HepG2 (cell line): Measurements from ENCODE around the gene SYDE2. TPM values are rescaled to one million over a fixed set of nuclear protein-coding genes. Genes with fewer than 3 reads are reported as not detected.

Source experiments
- AKAP8 ChIP-seq: sonication (generic); formaldehyde crosslinking; IDR thresholded peaks from 2 replicates; pipeline ENCODE4 v1.5.1; 2020; ENCODE audit warnings: mild to moderate bottlenecking, missing genetic modification reagents
- ATF7 ChIP-seq, 2 experiments: fragments of 450-650 bp in 1 of 2; sonication (generic) in 1 of 2; formaldehyde crosslinking in 1 of 2; IDR thresholded peaks; 2 replicates each; pipeline versions ENCODE4 v1.4.0 to v1.6.1; 2016 to 2020; ENCODE audit warnings: antibody characterized with exemption in 1 of 2, mild to moderate bottlenecking in 1 of 2, missing genetic modification reagents in 1 of 2
- BCL6 ChIP-seq: IDR thresholded peaks from 2 replicates; pipeline ENCODE4 v1.6.1; 2016; ENCODE audit warnings: missing genetic modification reagents, missing compliant biosample characterization
- FOXO1 ChIP-seq: sonication (generic); formaldehyde crosslinking; IDR thresholded peaks from 2 replicates; pipeline ENCODE4 v1.4.0; 2020; ENCODE audit warnings: missing genetic modification reagents
- GPN1 ChIP-seq: sonication (generic); formaldehyde crosslinking; IDR thresholded peaks from 2 replicates; pipeline ENCODE4 v1.5.1; 2020; ENCODE audit warnings: missing genetic modification reagents, borderline replicate concordance
- NFKB2 ChIP-seq: sonication (generic); formaldehyde crosslinking; IDR thresholded peaks from 2 replicates; pipeline ENCODE4 v1.4.0; 2020; ENCODE audit warnings: missing genetic modification reagents, borderline replicate concordance
- NFRKB ChIP-seq: fragments of 450-650 bp; IDR thresholded peaks from 2 replicates; pipeline ENCODE4 v1.6.1; 2017
- NR1H2 ChIP-seq: sonication (generic); formaldehyde crosslinking; IDR thresholded peaks from 2 replicates; pipeline ENCODE4 v1.8.1; 2022; ENCODE audit warnings: low read depth, missing genetic modification reagents, borderline replicate concordance
- TCF7L2 ChIP-seq: IDR thresholded peaks from 2 replicates; pipeline ENCODE4 v1.6.1; 2011; ENCODE audit warnings: mild to moderate bottlenecking, low read depth, low read length, moderate library complexity
- YEATS4 ChIP-seq: sonication (generic); formaldehyde crosslinking; IDR thresholded peaks from 2 replicates; pipeline ENCODE4 v1.4.0; 2020; ENCODE audit warnings: missing genetic modification reagents, borderline replicate concordance
- ZFP36L2 ChIP-seq: sonication (generic); formaldehyde crosslinking; IDR thresholded peaks from 2 replicates; pipeline ENCODE4 v1.4.0; 2020; ENCODE audit warnings: missing genetic modification reagents
- ZFP62 ChIP-seq: sonication (generic); formaldehyde crosslinking; IDR thresholded peaks from 2 replicates; pipeline ENCODE4 v1.4.0; 2020; ENCODE audit warnings: missing genetic modification reagents
- ZNF225 ChIP-seq: sonication (generic); formaldehyde crosslinking; IDR thresholded peaks from 2 replicates; pipeline ENCODE4 v1.4.0; 2020; ENCODE audit warnings: mild to moderate bottlenecking, missing genetic modification reagents
- ZNF253 ChIP-seq: sonication (generic); formaldehyde crosslinking; IDR thresholded peaks from 2 replicates; pipeline ENCODE4 v1.8.0; 2022; ENCODE audit warnings: mild to moderate bottlenecking, missing genetic modification reagents, borderline replicate concordance
- ZNF441 ChIP-seq: sonication (generic); formaldehyde crosslinking; IDR thresholded peaks from 2 replicates; pipeline ENCODE4 v1.7.0; 2021; ENCODE audit warnings: missing genetic modification reagents, borderline replicate concordance
- ZNF451 ChIP-seq: sonication (generic); formaldehyde crosslinking; IDR thresholded peaks from 2 replicates; pipeline ENCODE4 v1.5.0; 2020; ENCODE audit warnings: mild to moderate bottlenecking, missing genetic modification reagents
- ZNF496 ChIP-seq: sonication (generic); formaldehyde crosslinking; IDR thresholded peaks from 2 replicates; pipeline ENCODE4 v1.8.1; 2023; ENCODE audit warnings: mild to moderate bottlenecking, moderate library complexity, missing genetic modification reagents; ENCODE audit not compliant: insufficient replicate concordance
- ZNF556 ChIP-seq: sonication (generic); formaldehyde crosslinking; IDR thresholded peaks from 2 replicates; pipeline ENCODE4 v1.4.0; 2020; ENCODE audit warnings: mild to moderate bottlenecking, missing genetic modification reagents, borderline replicate concordance
- polyA plus RNA-seq, 8 experiments: library from polyadenylated mRNA; depleted of rRNA in 3 of 8; stranded (reverse) in 7 of 8; unstranded in 1 of 8; fragments of >200 nt; fragmentation: Illumina TruSeq in 4 of 8; extraction: Trizol in 4 of 8; gene quantifications; 2 replicates each; pipeline versions ENCODE4 v1.2.1 to v1.2.3, GENCODE V29; 2011 to 2016; ENCODE audit warnings: low read depth in 4 of 8, missing spikeins in 1 of 8, mixed read lengths in 1 of 8; ENCODE audit not compliant: insufficient read depth in 1 of 8
- total RNA-seq, 5 experiments: library from RNA; depleted of rRNA; stranded (reverse); fragments of >200 nt; fragmentation: Illumina TruSeq; extraction: Trizol; gene quantifications; 2 replicates each; pipeline ENCODE4 v1.2.3, GENCODE V29; 2016; ENCODE audit warnings: low read depth in 1 of 5
- TF ChIP-seq, protein P1 (sequence below): sonication (generic); formaldehyde crosslinking; IDR thresholded peaks from 2 replicates; pipeline ENCODE4 v1.5.0; 2020; ENCODE audit warnings: mild to moderate bottlenecking, missing genetic modification reagents
- TF ChIP-seq, protein P2 (sequence below): sonication (generic); formaldehyde crosslinking; IDR thresholded peaks from 2 replicates; pipeline ENCODE4 v1.4.0; 2020; ENCODE audit warnings: missing genetic modification reagents, borderline replicate concordance
- TF ChIP-seq, protein P3 (sequence below): sonication (generic); formaldehyde crosslinking; IDR thresholded peaks from 2 replicates; pipeline ENCODE4 v1.5.0; 2020; ENCODE audit warnings: mild to moderate bottlenecking, missing genetic modification reagents, moderate library complexity

Gene SYDE2
- total and polyA plus RNA-seq, 2 of the 13 experiments (the other 11 are each of a cell fraction or from before 2014, with no cell fraction given), result 1.8 to 5.3 TPM

DNA sequence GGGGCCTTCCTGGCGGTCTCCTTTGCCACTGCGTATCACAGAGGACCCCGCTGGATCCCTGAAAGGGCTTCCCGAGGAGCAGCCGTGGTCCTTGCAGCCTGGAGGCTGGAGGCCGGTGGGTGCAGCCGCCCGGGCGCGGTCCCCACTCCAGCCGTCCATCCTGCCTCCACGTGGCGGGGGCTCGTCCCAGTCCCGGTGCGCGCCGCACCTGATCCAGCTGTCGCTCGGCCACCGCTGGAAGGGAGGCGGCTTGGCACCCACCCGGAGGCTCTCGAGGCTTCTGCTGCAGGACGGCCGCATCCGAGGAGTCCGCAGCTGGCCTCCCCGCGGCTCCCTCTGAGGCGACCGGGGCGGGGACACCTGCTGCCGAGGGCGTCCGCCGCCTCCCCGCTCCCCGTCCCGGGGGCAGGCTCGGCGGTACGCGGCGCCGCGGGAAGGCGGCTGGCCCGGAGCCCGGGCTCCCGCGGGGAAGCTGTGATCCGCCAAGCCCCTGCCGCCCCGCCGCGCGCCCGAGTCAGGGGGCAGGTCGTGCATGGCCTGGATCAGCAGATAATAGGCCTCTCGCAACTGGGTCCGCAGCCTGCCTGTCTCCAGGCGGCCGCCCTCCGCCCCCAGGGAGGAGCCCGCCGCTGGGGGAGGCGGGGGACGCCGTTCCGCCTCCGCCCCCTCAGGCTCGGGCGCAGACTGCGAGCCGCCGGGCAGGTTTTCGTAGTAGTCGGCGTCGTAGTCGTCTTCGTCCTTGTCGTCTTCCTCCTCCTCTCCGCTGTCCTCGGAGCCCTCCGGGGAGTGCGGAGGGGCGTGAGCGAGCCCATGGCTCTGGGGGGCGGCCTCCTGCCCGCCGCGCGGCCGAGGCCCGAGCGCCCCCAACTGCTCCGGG lies at the start of gene SYDE2 (continued):
- TF ChIP-seq YEATS4 (CRISPR knock-in tag), result 0 out of 2 replicates have a peak, but pooled peaks have one; percentile 11
- no peak for TF ChIP-seq ZNF496
- no peak for TF ChIP-seq GPN1 (CRISPR knock-in tag)
- no peak for TF ChIP-seq ZNF225 (CRISPR knock-in tag)
- no peak for TF ChIP-seq ZFP36L2
- no peak; the same call in 1 of the 2 replicates for TF ChIP-seq FOXO1 (CRISPR knock-in tag)
- TF ChIP-seq, protein P1, sequence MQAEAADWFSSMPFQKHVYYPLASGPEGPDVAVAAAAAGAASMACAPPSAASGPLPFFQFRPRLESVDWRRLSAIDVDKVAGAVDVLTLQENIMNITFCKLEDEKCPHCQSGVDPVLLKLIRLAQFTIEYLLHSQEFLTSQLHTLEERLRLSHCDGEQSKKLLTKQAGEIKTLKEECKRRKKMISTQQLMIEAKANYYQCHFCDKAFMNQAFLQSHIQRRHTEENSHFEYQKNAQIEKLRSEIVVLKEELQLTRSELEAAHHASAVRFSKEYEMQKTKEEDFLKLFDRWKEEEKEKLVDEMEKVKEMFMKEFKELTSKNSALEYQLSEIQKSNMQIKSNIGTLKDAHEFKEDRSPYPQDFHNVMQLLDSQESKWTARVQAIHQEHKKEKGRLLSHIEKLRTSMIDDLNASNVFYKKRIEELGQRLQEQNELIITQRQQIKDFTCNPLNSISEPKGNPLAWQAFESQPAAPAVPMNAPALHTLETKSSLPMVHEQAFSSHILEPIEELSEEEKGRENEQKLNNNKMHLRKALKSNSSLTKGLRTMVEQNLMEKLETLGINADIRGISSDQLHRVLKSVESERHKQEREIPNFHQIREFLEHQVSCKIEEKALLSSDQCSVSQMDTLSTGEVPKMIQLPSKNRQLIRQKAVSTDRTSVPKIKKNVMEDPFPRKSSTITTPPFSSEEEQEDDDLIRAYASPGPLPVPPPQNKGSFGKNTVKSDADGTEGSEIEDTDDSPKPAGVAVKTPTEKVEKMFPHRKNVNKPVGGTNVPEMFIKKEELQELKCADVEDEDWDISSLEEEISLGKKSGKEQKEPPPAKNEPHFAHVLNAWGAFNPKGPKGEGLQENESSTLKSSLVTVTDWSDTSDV, result no peak
- TF ChIP-seq ZNF556 (CRISPR knock-in tag), result peak; percentile 40; the same call in 1 of the 2 replicates
- no peak for TF ChIP-seq TCF7L2
- TF ChIP-seq ATF7 (IDR thresholded peaks at IDR 0.05), result no peak
- TF ChIP-seq ATF7 (CRISPR knock-in tag; IDR thresholded peaks at IDR 0.05), result no peak
- TF ChIP-seq AKAP8 (CRISPR knock-in tag), result no peak
- TF ChIP-seq, protein P2, sequence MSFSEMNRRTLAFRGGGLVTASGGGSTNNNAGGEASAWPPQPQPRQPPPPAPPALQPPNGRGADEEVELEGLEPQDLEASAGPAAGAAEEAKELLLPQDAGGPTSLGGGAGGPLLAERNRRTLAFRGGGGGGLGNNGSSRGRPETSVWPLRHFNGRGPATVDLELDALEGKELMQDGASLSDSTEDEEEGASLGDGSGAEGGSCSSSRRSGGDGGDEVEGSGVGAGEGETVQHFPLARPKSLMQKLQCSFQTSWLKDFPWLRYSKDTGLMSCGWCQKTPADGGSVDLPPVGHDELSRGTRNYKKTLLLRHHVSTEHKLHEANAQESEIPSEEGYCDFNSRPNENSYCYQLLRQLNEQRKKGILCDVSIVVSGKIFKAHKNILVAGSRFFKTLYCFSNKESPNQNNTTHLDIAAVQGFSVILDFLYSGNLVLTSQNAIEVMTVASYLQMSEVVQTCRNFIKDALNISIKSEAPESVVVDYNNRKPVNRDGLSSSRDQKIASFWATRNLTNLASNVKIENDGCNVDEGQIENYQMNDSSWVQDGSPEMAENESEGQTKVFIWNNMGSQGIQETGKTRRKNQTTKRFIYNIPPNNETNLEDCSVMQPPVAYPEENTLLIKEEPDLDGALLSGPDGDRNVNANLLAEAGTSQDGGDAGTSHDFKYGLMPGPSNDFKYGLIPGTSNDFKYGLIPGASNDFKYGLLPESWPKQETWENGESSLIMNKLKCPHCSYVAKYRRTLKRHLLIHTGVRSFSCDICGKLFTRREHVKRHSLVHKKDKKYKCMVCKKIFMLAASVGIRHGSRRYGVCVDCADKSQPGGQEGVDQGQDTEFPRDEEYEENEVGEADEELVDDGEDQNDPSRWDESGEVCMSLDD (CRISPR knock-in tag), result no peak
- no peak for TF ChIP-seq BCL6 (CRISPR knock-in tag)
- TF ChIP-seq ZNF441, result 0 out of 2 replicates have a peak, but pooled peaks have one; percentile 38
- no peak for TF ChIP-seq ZNF451 (CRISPR knock-in tag)
- no peak for TF ChIP-seq NFRKB
- TF ChIP-seq ZNF253 (CRISPR knock-in tag), result no peak
- TF ChIP-seq NR1H2 (CRISPR knock-in tag), result no peak
- TF ChIP-seq ZFP62 (CRISPR knock-in tag), result no peak
- peak; percentile 61; the same call in 1 of the 2 replicates for TF ChIP-seq NFKB2 (CRISPR knock-in tag)
- TF ChIP-seq, protein P3, sequence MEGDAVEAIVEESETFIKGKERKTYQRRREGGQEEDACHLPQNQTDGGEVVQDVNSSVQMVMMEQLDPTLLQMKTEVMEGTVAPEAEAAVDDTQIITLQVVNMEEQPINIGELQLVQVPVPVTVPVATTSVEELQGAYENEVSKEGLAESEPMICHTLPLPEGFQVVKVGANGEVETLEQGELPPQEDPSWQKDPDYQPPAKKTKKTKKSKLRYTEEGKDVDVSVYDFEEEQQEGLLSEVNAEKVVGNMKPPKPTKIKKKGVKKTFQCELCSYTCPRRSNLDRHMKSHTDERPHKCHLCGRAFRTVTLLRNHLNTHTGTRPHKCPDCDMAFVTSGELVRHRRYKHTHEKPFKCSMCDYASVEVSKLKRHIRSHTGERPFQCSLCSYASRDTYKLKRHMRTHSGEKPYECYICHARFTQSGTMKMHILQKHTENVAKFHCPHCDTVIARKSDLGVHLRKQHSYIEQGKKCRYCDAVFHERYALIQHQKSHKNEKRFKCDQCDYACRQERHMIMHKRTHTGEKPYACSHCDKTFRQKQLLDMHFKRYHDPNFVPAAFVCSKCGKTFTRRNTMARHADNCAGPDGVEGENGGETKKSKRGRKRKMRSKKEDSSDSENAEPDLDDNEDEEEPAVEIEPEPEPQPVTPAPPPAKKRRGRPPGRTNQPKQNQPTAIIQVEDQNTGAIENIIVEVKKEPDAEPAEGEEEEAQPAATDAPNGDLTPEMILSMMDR (CRISPR knock-in tag), result no peak; the same call in 1 of the 2 replicates
